GM23338 (cell line): ENCODE results near the gene KDM6A. TPM values are rescaled to one million over a fixed set of nuclear protein-coding genes. Genes with fewer than 3 reads are reported as not detected.

Source experiments
- ATAC-seq: fragments of 200-7000 bp; cut with Tn5 transposase; 3 replicates; pipeline ENCODE4 v1.9.1; 2020
- DNase-seq: peaks from one replicate; pipeline ENCODE4 v3.0.0-alpha.2; 2015; ENCODE audit warnings: low spot score
- H2AFZ ChIP-seq: fragments of 200-600 bp; sonication (generic); 2 replicates; pipeline ENCODE4 v1.8.0; 2016; ENCODE audit warnings: antibody characterized with exemption, mild to moderate bottlenecking, moderate library complexity
- H3F3A ChIP-seq: fragments of 200-600 bp; sonication (generic); replicated peaks from 2 replicates; pipeline ENCODE4 v1.8.0; 2017; ENCODE audit warnings: antibody characterized with exemption, mixed run types, low read depth
- H3K27ac ChIP-seq: fragments of 200-600 bp; sonication (generic); 2 replicates; pipeline ENCODE4 v1.6.1; 2016; ENCODE audit warnings: low read depth
- H3K27me3 ChIP-seq: fragments of 200-600 bp; sonication (generic); 2 replicates; pipeline ENCODE4 v1.8.0; 2016; ENCODE audit warnings: mild to moderate bottlenecking, mixed run types, moderate library complexity; ENCODE audit not compliant: insufficient read depth
- H3K36me3 ChIP-seq: fragments of 200-600 bp; sonication (generic); 2 replicates; pipeline ENCODE4 v1.8.0; 2016; ENCODE audit warnings: mild to moderate bottlenecking; ENCODE audit not compliant: insufficient read depth
- H3K4me1 ChIP-seq: fragments of 200-600 bp; sonication (generic); 2 replicates; pipeline ENCODE4 v1.8.0; 2016; ENCODE audit warnings: mild to moderate bottlenecking, moderate library complexity; ENCODE audit not compliant: insufficient read depth
- H3K4me2 ChIP-seq: fragments of 200-600 bp; sonication (generic); 2 replicates; pipeline ENCODE4 v1.7.1; 2017; ENCODE audit warnings: mixed run types
- H3K4me3 ChIP-seq: fragments of 200-600 bp; sonication (generic); 2 replicates; pipeline ENCODE4 v1.6.1; 2016; ENCODE audit warnings: mixed run types
- H3K79me2 ChIP-seq: fragments of 200-600 bp; sonication (generic); replicated peaks from 2 replicates; pipeline ENCODE4 v1.8.0; 2017; ENCODE audit warnings: mild to moderate bottlenecking; ENCODE audit not compliant: insufficient read depth
- H3K9me2 ChIP-seq: fragments of 200-600 bp; sonication (generic); 2 replicates; pipeline ENCODE4 v1.8.0; 2017; ENCODE audit not compliant: insufficient read depth
- H4K20me1 ChIP-seq: fragments of 200-600 bp; sonication (generic); replicated peaks from 2 replicates; pipeline ENCODE4 v1.8.0; 2017; ENCODE audit warnings: mild to moderate bottlenecking; ENCODE audit not compliant: insufficient read depth
- H3K27ac Mint-ChIP-seq: 2 replicates; pipeline ENCODE4 v1.8.0; 2020; ENCODE audit warnings: inconsistent platforms, mild to moderate bottlenecking, moderate library complexity, mixed read lengths
- H3K27me3 Mint-ChIP-seq: 3 replicates; pipeline ENCODE4 v1.8.0; 2022; ENCODE audit warnings: low read depth, mild to moderate bottlenecking, moderate library complexity, mixed read lengths, inconsistent platforms; ENCODE audit not compliant: insufficient read depth, poor library complexity
- H3K36me3 Mint-ChIP-seq: 3 replicates; pipeline ENCODE4 v1.8.0; 2021; ENCODE audit warnings: low read depth, mild to moderate bottlenecking, inconsistent platforms, moderate library complexity, mixed read lengths
- H3K4me1 Mint-ChIP-seq: 3 replicates; pipeline ENCODE4 v1.8.0; 2020; ENCODE audit warnings: mild to moderate bottlenecking, inconsistent platforms, mixed read lengths
- H3K4me3 Mint-ChIP-seq: 3 replicates; pipeline ENCODE4 v1.8.0; 2021; ENCODE audit warnings: moderate library complexity, mild to moderate bottlenecking, inconsistent platforms, mixed read lengths
- H3K9me3 Mint-ChIP-seq: 3 replicates; pipeline ENCODE4 v1.8.0; 2020; ENCODE audit warnings: moderate library complexity, mild to moderate bottlenecking, inconsistent platforms, mixed read lengths
- CREB1 ChIP-seq: fragments of 250-450 bp; sonication (Bioruptor Pico); IDR thresholded peaks from 2 replicates; pipeline ENCODE4 v1.5.0; 2020; ENCODE audit warnings: low read depth, mild to moderate bottlenecking, moderate library complexity
- EZH2 ChIP-seq: fragments of 200-600 bp; sonication (generic); IDR thresholded peaks from one replicate; pipeline ENCODE4 v1.8.0; 2017; ENCODE audit warnings: antibody characterized with exemption, mild to moderate bottlenecking, low read depth; ENCODE audit not compliant: unreplicated experiment
- EZH2phosphoT487 ChIP-seq: fragments of 200-600 bp; sonication (generic); IDR thresholded peaks from one replicate; pipeline ENCODE4 v1.8.1; 2018; ENCODE audit warnings: antibody characterized with exemption; ENCODE audit not compliant: unreplicated experiment
- JUNB ChIP-seq: IDR thresholded peaks from one replicate; pipeline ENCODE4 v1.6.1; 2016; ENCODE audit warnings: antibody characterized with exemption; ENCODE audit not compliant: unreplicated experiment
- POLR2AphosphoS5 ChIP-seq: IDR thresholded peaks from 2 replicates; pipeline ENCODE4 v1.6.1; 2016; ENCODE audit warnings: antibody characterized with exemption, low read depth
- STAT1 ChIP-seq: IDR thresholded peaks from one replicate; pipeline ENCODE4 v1.6.1; 2016; ENCODE audit warnings: antibody characterized with exemption; ENCODE audit not compliant: unreplicated experiment
- ZNF114 ChIP-seq: fragments of 250-450 bp; sonication (Bioruptor Pico); IDR thresholded peaks from 2 replicates; pipeline ENCODE4 v1.5.0; 2020; ENCODE audit warnings: mild to moderate bottlenecking, moderate library complexity
- ZNF331 ChIP-seq: fragments of 250-450 bp; sonication (Bioruptor Pico); IDR thresholded peaks from 2 replicates; pipeline ENCODE4 v1.5.0; 2020; ENCODE audit warnings: low read depth, mild to moderate bottlenecking, moderate library complexity
- polyA plus RNA-seq: library from polyadenylated mRNA; unstranded; fragments of >200 nt; fragmentation: Nextera tagmentation; extraction: Ambion mirVana; gene quantifications from 2 replicates; pipeline ENCODE4 v1.2.1, GENCODE V29; 2016
- total RNA-seq: library from RNA; depleted of rRNA; stranded (reverse); fragments of >200 nt; shearing (Covaris generic); gene quantifications from 2 replicates; pipeline ENCODE4 v1.2.3, GENCODE V29; 2014
- TF ChIP-seq, protein P1 (sequence below): IDR thresholded peaks from one replicate; pipeline ENCODE4 v1.6.1; 2018; ENCODE audit warnings: antibody characterized with exemption; ENCODE audit not compliant: unreplicated experiment
- TF ChIP-seq, protein P2 (sequence below): IDR thresholded peaks from 2 replicates; pipeline ENCODE4 v1.6.1; 2016; ENCODE audit warnings: antibody characterized with exemption
- TF ChIP-seq, protein P3 (sequence below): fragments of 250-450 bp; sonication (Bioruptor Pico); IDR thresholded peaks from 2 replicates; pipeline ENCODE4 v1.5.0; 2020; ENCODE audit warnings: mild to moderate bottlenecking, moderate library complexity

Gene KDM6A
- total and polyA plus RNA-seq, 2 experiments from 2014 or later = 22.8 to 102 TPM

DNA sequence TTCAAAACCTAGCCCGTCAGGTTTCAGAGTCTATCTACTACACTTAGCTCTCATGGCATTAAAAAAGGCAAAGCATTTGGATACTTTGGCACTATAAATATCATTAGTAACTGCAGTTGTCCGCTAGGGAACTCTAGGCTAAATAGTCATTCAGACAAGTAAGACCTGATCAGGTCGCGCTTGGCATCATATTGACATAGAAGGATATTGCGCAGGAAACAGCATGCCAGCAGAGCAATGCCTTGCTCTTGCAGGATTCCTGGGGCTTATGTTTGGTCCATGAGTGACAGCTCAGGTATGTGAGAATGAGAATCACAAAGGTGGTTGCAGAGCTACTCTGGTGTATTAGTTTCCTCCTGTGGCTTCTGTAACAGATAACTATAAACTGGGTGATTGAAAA lies 62.7 kb downstream of the KDM6A start (continued):
- TF ChIP-seq, protein P1, sequence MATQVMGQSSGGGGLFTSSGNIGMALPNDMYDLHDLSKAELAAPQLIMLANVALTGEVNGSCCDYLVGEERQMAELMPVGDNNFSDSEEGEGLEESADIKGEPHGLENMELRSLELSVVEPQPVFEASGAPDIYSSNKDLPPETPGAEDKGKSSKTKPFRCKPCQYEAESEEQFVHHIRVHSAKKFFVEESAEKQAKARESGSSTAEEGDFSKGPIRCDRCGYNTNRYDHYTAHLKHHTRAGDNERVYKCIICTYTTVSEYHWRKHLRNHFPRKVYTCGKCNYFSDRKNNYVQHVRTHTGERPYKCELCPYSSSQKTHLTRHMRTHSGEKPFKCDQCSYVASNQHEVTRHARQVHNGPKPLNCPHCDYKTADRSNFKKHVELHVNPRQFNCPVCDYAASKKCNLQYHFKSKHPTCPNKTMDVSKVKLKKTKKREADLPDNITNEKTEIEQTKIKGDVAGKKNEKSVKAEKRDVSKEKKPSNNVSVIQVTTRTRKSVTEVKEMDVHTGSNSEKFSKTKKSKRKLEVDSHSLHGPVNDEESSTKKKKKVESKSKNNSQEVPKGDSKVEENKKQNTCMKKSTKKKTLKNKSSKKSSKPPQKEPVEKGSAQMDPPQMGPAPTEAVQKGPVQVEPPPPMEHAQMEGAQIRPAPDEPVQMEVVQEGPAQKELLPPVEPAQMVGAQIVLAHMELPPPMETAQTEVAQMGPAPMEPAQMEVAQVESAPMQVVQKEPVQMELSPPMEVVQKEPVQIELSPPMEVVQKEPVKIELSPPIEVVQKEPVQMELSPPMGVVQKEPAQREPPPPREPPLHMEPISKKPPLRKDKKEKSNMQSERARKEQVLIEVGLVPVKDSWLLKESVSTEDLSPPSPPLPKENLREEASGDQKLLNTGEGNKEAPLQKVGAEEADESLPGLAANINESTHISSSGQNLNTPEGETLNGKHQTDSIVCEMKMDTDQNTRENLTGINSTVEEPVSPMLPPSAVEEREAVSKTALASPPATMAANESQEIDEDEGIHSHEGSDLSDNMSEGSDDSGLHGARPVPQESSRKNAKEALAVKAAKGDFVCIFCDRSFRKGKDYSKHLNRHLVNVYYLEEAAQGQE = no peak
- TF ChIP-seq EZH2phosphoT487 (no peak), EZH2 (no peak), POLR2AphosphoS5 (no peak), ZNF331 (CRISPR knock-in tag) (no peak)
- TF ChIP-seq, protein P2, sequence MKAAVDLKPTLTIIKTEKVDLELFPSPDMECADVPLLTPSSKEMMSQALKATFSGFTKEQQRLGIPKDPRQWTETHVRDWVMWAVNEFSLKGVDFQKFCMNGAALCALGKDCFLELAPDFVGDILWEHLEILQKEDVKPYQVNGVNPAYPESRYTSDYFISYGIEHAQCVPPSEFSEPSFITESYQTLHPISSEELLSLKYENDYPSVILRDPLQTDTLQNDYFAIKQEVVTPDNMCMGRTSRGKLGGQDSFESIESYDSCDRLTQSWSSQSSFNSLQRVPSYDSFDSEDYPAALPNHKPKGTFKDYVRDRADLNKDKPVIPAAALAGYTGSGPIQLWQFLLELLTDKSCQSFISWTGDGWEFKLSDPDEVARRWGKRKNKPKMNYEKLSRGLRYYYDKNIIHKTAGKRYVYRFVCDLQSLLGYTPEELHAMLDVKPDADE = no peak

DNA sequence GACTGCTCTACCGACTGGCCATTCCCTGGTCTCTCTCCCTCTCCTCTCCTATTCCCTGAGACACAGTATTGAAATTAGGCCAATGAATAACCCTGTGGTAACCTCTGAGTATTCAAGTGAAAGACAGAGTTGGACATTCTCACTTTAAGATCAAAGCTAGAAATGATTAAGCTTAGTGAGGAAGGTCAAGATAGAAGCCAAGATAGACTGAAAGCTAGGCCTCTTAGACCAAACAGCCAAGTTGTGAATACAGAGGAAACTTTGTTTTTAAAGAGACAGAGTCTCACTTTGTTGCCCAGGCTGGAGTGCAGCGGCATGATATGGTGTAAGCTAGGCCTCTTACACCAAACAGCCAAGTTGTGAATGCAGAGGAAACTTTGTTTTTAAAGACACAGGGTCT lies 64.6 kb downstream of the KDM6A start:
- Histone ChIP-seq H2AFZ (no peak overlapping the region), H3K4me2 (no peak overlapping the region), H4K20me1 (peaks cover 8% of the 10 kb centered on the region; the same call in 1 of the 2 replicates), H3K27ac (no peak overlapping the region), H3K4me1 (peaks cover 4% of the 10 kb centered on the region; the same call in 1 of the 2 replicates), H3K9me2 (no peaks in the 10 kb centered on the region), H3K36me3 (no peaks in the 10 kb centered on the region), H3F3A (no peaks in the 10 kb centered on the region), H3K27me3 (no peaks in the 10 kb centered on the region), H3K4me3 (no peak overlapping the region), H3K79me2 (peaks cover 100% of the 10 kb centered on the region)
- no peak for ATAC-seq
- Mint-ChIP-seq H3K4me3 (no peak overlapping the region), H3K36me3 (peaks cover 6% of the 10 kb centered on the region; the same call in 2 of the 3 replicates), H3K27me3 (no peaks in the 10 kb centered on the region), H3K4me1 (peaks cover 26% of the 10 kb centered on the region), H3K9me3 (no peaks in the 10 kb centered on the region), H3K27ac (no peak overlapping the region)
- no peak for DNase-seq
- TF ChIP-seq STAT1 (no peak), CREB1 (no peak), EZH2 (no peak), JUNB (no peak), ZNF114 (no peak)
- TF ChIP-seq, protein P3, sequence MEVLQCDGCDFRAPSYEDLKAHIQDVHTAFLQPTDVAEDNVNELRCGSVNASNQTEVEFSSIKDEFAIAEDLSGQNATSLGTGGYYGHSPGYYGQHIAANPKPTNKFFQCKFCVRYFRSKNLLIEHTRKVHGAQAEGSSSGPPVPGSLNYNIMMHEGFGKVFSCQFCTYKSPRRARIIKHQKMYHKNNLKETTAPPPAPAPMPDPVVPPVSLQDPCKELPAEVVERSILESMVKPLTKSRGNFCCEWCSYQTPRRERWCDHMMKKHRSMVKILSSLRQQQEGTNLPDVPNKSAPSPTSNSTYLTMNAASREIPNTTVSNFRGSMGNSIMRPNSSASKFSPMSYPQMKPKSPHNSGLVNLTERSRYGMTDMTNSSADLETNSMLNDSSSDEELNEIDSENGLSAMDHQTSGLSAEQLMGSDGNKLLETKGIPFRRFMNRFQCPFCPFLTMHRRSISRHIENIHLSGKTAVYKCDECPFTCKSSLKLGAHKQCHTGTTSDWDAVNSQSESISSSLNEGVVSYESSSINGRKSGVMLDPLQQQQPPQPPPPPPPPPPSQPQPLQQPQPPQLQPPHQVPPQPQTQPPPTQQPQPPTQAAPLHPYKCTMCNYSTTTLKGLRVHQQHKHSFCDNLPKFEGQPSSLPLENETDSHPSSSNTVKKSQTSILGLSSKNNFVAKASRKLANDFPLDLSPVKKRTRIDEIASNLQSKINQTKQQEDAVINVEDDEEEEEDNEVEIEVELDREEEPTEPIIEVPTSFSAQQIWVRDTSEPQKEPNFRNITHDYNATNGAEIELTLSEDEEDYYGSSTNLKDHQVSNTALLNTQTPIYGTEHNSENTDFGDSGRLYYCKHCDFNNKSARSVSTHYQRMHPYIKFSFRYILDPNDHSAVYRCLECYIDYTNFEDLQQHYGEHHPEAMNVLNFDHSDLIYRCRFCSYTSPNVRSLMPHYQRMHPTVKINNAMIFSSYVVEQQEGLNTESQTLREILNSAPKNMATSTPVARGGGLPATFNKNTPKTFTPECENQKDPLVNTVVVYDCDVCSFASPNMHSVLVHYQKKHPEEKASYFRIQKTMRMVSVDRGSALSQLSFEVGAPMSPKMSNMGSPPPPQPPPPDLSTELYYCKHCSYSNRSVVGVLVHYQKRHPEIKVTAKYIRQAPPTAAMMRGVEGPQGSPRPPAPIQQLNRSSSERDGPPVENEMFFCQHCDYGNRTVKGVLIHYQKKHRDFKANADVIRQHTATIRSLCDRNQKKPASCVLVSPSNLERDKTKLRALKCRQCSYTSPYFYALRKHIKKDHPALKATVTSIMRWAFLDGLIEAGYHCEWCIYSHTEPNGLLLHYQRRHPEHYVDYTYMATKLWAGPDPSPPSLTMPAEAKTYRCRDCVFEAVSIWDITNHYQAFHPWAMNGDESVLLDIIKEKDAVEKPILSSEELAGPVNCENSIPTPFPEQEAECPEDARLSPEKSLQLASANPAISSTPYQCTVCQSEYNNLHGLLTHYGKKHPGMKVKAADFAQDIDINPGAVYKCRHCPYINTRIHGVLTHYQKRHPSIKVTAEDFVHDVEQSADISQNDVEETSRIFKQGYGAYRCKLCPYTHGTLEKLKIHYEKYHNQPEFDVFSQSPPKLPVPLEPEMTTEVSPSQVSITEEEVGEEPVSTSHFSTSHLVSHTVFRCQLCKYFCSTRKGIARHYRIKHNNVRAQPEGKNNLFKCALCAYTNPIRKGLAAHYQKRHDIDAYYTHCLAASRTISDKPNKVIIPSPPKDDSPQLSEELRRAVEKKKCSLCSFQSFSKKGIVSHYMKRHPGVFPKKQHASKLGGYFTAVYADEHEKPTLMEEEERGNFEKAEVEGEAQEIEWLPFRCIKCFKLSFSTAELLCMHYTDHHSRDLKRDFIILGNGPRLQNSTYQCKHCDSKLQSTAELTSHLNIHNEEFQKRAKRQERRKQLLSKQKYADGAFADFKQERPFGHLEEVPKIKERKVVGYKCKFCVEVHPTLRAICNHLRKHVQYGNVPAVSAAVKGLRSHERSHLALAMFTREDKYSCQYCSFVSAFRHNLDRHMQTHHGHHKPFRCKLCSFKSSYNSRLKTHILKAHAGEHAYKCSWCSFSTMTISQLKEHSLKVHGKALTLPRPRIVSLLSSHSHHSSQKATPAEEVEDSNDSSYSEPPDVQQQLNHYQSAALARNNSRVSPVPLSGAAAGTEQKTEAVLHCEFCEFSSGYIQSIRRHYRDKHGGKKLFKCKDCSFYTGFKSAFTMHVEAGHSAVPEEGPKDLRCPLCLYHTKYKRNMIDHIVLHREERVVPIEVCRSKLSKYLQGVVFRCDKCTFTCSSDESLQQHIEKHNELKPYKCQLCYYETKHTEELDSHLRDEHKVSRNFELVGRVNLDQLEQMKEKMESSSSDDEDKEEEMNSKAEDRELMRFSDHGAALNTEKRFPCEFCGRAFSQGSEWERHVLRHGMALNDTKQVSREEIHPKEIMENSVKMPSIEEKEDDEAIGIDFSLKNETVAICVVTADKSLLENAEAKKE (CRISPR knock-in tag) = no peak
- TF ChIP-seq, protein P1 = no peak
